ENCODE data around the gene ARHGAP32. TPM values are rescaled to one million over a fixed set of nuclear protein-coding genes. Genes with fewer than 3 reads are reported as not detected.
"Not testable (repeated sequence)": the region's sequence is repeated elsewhere in the genome, so short reads cannot be mapped to it uniquely, and the experiment has no call there.

The ARHGAP32 gene
- total RNA-seq, 1 donor from 2014 or later = 21.4 TPM

DNA sequence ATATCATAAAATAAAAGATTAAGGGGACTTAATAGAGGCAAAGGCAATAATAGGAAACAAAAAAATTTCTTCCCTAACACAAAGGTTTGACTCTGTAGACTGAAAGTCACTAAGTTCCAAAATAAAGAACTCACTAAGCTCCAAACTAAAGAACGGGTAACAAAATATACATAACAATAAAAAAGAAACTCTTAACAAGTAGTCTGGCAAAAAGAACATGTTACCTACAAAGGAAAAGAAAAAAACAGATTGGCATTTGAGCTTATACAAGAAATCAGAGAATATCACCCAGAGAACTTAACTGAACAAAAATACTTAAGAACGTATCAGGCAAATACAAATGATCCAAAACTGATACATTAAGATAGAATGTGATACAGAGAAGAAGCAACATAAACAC lies 7.5 kb downstream of the ARHGAP32 start:
- Histone ChIP-seq H3K4me1 (peaks cover 10% of the 10 kb centered on the region), H3K4me2 (no peak overlapping the region), H3K9ac (no peak overlapping the region), H3K4me3 (no peak overlapping the region), H3K27me3 (no peaks in the 10 kb centered on the region), H3K36me3 (no peaks in the 10 kb centered on the region), H3K9me3 (ENCODE audit: low read depth) (no peaks in the 10 kb centered on the region), H3F3A (ENCODE audit: low read depth) (no peaks in the 10 kb centered on the region), H4K20me1 (ENCODE audit: low read depth) (peaks cover 4% of the 10 kb centered on the region), H3K27ac (no peak overlapping the region), H2AFZ (replicated peaks) (no peak overlapping the region), H3K79me2 (ENCODE audit: low read depth) (peaks cover 37% of the 10 kb centered on the region)
- H3K9me3 Mint-ChIP-seq = peaks cover 36% of the 10 kb centered on the region
- DNase-seq (ENCODE audit: low spot score) = no peak
- H3K36me3 Mint-ChIP-seq = peaks cover 24% of the 10 kb centered on the region
- no peak overlapping the region for H3K4me3 Mint-ChIP-seq
- no peak overlapping the region for H3K27ac Mint-ChIP-seq
- no peak for TF ChIP-seq CTCF (IDR thresholded peaks at IDR 0.05)
- TF ChIP-seq EZH2phosphoT487 (IDR thresholded peaks at IDR 0.05) = no peak
- TF ChIP-seq EZH2 (IDR thresholded peaks at IDR 0.05) = no peak
- H3K4me1 Mint-ChIP-seq = peaks cover 2% of the 10 kb centered on the region
- H3K27me3 Mint-ChIP-seq (ENCODE audit: insufficient read depth, low read depth) = no peaks in the 10 kb centered on the region

DNA sequence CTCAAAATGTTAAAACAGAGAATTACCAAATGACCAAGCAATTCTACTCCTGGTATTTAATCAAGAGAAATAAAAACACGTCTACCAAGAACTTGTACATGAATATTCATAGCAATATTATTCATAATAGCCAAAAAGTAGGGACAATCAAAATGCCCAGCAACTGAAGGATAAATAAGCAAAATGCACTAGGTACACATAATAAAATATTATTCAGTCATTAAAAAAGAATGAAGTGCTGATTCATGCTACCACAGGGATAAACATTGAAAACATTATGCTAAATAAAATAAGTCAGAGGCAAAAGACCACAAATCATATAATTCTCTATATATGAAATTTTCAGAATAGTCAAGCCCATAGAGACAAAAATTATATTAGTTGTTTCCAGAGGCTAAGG lies 24.8 kb downstream of the ARHGAP32 start:
- Histone ChIP-seq H3K4me1 (no peaks in the 10 kb centered on the region), H3K27ac (no peak overlapping the region), H4K20me1 (ENCODE audit: low read depth) (no peaks in the 10 kb centered on the region), H3F3A (ENCODE audit: low read depth) (no peaks in the 10 kb centered on the region), H3K79me2 (ENCODE audit: low read depth) (peaks cover 44% of the 10 kb centered on the region), H3K27me3 (no peaks in the 10 kb centered on the region), H3K4me3 (no peak overlapping the region), H3K4me2 (no peak overlapping the region), H3K9me3 (ENCODE audit: low read depth) (peaks cover 15% of the 10 kb centered on the region), H2AFZ (replicated peaks) (no peak overlapping the region), H3K36me3 (peaks cover 14% of the 10 kb centered on the region), H3K9ac (no peak overlapping the region)
- Mint-ChIP-seq H3K27ac (no peak overlapping the region), H3K27me3 (ENCODE audit: insufficient read depth, low read depth) (no peaks in the 10 kb centered on the region), H3K4me3 (no peak overlapping the region), H3K36me3 (peaks cover 42% of the 10 kb centered on the region), H3K4me1 (no peaks in the 10 kb centered on the region), H3K9me3 (peaks cover 68% of the 10 kb centered on the region)
- no peak for TF ChIP-seq EZH2 (IDR thresholded peaks at IDR 0.05)
- TF ChIP-seq CTCF (IDR thresholded peaks at IDR 0.05) = no peak
- no peak for TF ChIP-seq EZH2phosphoT487 (IDR thresholded peaks at IDR 0.05)
- no peak for DNase-seq (ENCODE audit: low spot score)

DNA sequence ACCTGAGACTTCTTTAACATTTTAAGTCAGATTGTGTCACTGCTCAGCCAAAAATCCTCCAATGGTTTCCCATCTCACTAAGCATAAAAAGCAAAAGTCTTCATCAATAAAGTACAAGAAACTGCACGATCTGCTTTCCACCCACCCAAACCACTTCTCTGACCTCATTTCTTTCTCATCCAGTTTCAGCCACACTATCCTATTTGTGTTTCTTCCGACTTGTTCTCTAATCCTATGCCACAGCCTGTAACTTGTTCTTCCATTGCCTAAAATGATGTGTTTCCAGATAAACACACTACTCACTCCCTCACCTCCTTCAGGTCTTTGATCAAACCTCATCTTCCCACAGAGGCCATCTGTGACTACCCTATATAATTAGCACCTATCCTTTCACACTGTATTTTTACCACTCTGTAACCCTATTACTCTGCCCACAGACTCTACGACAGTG lies 28.4 kb downstream of the ARHGAP32 start:
- H3K9ac ChIP-seq = no peak overlapping the region
- Mint-ChIP-seq H3K36me3 (peaks cover 60% of the 10 kb centered on the region), H3K27ac (no peak overlapping the region), H3K9me3 (peaks cover 70% of the 10 kb centered on the region), H3K4me1 (no peaks in the 10 kb centered on the region), H3K27me3 (ENCODE audit: insufficient read depth, low read depth) (no peaks in the 10 kb centered on the region), H3K4me3 (no peak overlapping the region)
- TF ChIP-seq CTCF (IDR thresholded peaks at IDR 0.05) (no peak), EZH2 (IDR thresholded peaks at IDR 0.05) (no peak), EZH2phosphoT487 (IDR thresholded peaks at IDR 0.05) (no peak)
- DNase-seq (ENCODE audit: low spot score) = no peak
- no peak overlapping the region for H3K4me3 ChIP-seq
- peaks cover 16% of the 10 kb centered on the region for H3K9me3 ChIP-seq (ENCODE audit: low read depth)
- H2AFZ ChIP-seq (replicated peaks) = no peak overlapping the region
- H3K27ac ChIP-seq = no peak overlapping the region
- no peaks in the 10 kb centered on the region for H3K4me1 ChIP-seq
- no peaks in the 10 kb centered on the region for H4K20me1 ChIP-seq (ENCODE audit: low read depth)
- no peak overlapping the region for H3K4me2 ChIP-seq
- no peaks in the 10 kb centered on the region for H3F3A ChIP-seq (ENCODE audit: low read depth)
- H3K27me3 ChIP-seq = no peaks in the 10 kb centered on the region
- H3K79me2 ChIP-seq (ENCODE audit: low read depth) = peaks cover 50% of the 10 kb centered on the region
- H3K36me3 ChIP-seq = peaks cover 15% of the 10 kb centered on the region

GRCh38 chr11:129157080-129157479 lies 35.0 kb downstream of the ARHGAP32 start:
- H3K27me3 Mint-ChIP-seq (ENCODE audit: insufficient read depth, low read depth); H4K20me1 ChIP-seq (ENCODE audit: low read depth); H3K9ac ChIP-seq; H3K27me3 ChIP-seq; H3K4me1 ChIP-seq; H3K4me3 Mint-ChIP-seq; H3K4me1 Mint-ChIP-seq; H3K27ac ChIP-seq; H3K27ac Mint-ChIP-seq; H3K36me3 ChIP-seq; H3K4me3 ChIP-seq; H3K4me2 ChIP-seq; DNase-seq (ENCODE audit: low spot score); H3K9me3 ChIP-seq (ENCODE audit: low read depth); H2AFZ ChIP-seq (replicated peaks); H3F3A ChIP-seq (ENCODE audit: low read depth): not testable (repeated sequence)
- Mint-ChIP-seq H3K9me3 (peaks cover 84% of the 10 kb centered on the region), H3K36me3 (peaks cover 83% of the 10 kb centered on the region)
- H3K79me2 ChIP-seq (ENCODE audit: low read depth) = peaks cover 52% of the 10 kb centered on the region
